Left lung (tissue), 10 donors: Measurements from ENCODE around the gene SLC41A1. TPM values are rescaled to one million over a fixed set of nuclear protein-coding genes. Genes with fewer than 3 reads are reported as not detected.

Source experiments
- ATAC-seq: fragments of 200-7000 bp; cut with Tn5 transposase; one replicate; pipeline ENCODE4 v1.9.1; 2020; ENCODE audit warnings: moderate library complexity
- DNase-seq, 4 donors: peaks; one replicate each; pipeline ENCODE4 v3.0.0-alpha.2; 2013 to 2020
- H3K27ac ChIP-seq, 2 donors: fragments of 200-600 bp; sonication (generic) in 1 of 2; one replicate each; pipeline versions ENCODE4 v1.5.0 to v1.8.0; 2020 to 2021
- H3K27me3 ChIP-seq, 2 donors: fragments of 200-600 bp; sonication (generic) in 1 of 2; one replicate each; pipeline versions ENCODE4 v1.5.0 to v1.8.0; 2020 to 2021
- H3K36me3 ChIP-seq, 2 donors: fragments of 200-600 bp; sonication (generic) in 1 of 2; one replicate each; pipeline versions ENCODE4 v1.5.0 to v1.8.0; 2020 to 2021
- H3K4me1 ChIP-seq, 2 donors: fragments of 200-600 bp; one replicate each; pipeline ENCODE4 v1.8.0; 2021
- H3K4me3 ChIP-seq, 2 donors: fragments of 200-600 bp; sonication (generic) in 1 of 2; one replicate each; pipeline versions ENCODE4 v1.5.0 to v1.8.0; 2020 to 2021; ENCODE audit warnings: mild to moderate bottlenecking in 1 of 2
- H3K9me3 ChIP-seq, 2 donors: fragments of 200-600 bp; sonication (generic) in 1 of 2; one replicate each; pipeline versions ENCODE4 v1.5.0 to v1.8.0; 2020 to 2021
- intact Hi-C, 2 donors: fragments of 100-400 bp; cut with DNase I; formaldehyde crosslinking; loops; one replicate each; pipeline versions ENCODE4 v1.11.2 to v1.14.2; 2022
- polyA plus RNA-seq, 6 donors: library from polyadenylated mRNA; unstranded; fragments of 120-200 nt; gene quantifications; one replicate each; pipeline ENCODE4 v1.2.1, GENCODE V29; 2013; ENCODE audit not compliant: insufficient read length in 6 of 6
- total RNA-seq, 2 donors: library from RNA; stranded (reverse); fragmentation: NEBNext Ultra II Directional; extraction: Animal tissue kit (Norgen Biotek cat#: 25700); gene quantifications; one replicate each; pipeline ENCODE4 v1.2.1, GENCODE V29; 2021
- TF ChIP-seq, protein P1 (sequence below), 2 donors: fragments of 200-600 bp; sonication (generic) in 1 of 2; IDR thresholded peaks; one replicate each; pipeline versions ENCODE4 v1.5.0 to v1.8.0; 2021; ENCODE audit warnings: antibody characterized with exemption in 2 of 2
- donor health status: DM: no; HTN: yes; CAD: no.
- donor health status: DM: no; HTN: no; CAD: no.

The SLC41A1 gene
- total and polyA plus RNA-seq, 8 donors: 29.4 to 46.8 (median 40.1) TPM

DNA sequence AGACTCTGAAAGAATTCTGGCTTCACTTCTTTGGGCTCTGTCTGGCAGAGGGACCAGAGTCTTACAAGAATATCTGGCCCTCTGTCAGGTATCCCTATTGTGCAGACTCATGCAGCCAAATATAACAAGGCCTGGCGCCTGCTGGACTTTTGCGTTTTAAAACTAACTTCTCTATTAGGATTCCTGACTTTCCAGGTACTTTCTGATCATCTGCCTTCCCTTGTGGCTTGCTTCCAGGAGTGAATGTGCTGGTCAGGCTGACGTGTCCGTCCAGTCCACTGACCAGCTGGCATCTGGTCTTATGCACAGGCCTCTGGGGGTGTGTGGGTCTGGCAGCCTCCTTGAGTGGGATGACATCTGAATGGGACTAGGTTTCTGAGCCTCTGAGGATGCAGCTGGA, 29.1 kb downstream of the SLC41A1 start:
- ATAC-seq: no peak
- H3K27me3 ChIP-seq: no peaks in the 10 kb centered on the region
- no peak overlapping the region for H3K27ac ChIP-seq
- intact Hi-C loops: no loop called here
- no peaks in the 10 kb centered on the region for H3K9me3 ChIP-seq
- H3K4me3 ChIP-seq: no peak overlapping the region
- no peak for DNase-seq
- TF ChIP-seq, protein P1, sequence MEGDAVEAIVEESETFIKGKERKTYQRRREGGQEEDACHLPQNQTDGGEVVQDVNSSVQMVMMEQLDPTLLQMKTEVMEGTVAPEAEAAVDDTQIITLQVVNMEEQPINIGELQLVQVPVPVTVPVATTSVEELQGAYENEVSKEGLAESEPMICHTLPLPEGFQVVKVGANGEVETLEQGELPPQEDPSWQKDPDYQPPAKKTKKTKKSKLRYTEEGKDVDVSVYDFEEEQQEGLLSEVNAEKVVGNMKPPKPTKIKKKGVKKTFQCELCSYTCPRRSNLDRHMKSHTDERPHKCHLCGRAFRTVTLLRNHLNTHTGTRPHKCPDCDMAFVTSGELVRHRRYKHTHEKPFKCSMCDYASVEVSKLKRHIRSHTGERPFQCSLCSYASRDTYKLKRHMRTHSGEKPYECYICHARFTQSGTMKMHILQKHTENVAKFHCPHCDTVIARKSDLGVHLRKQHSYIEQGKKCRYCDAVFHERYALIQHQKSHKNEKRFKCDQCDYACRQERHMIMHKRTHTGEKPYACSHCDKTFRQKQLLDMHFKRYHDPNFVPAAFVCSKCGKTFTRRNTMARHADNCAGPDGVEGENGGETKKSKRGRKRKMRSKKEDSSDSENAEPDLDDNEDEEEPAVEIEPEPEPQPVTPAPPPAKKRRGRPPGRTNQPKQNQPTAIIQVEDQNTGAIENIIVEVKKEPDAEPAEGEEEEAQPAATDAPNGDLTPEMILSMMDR (IDR thresholded peaks at IDR 0.05): no peak
- no peaks in the 10 kb centered on the region for H3K36me3 ChIP-seq
- no peaks in the 10 kb centered on the region for H3K4me1 ChIP-seq

DNA sequence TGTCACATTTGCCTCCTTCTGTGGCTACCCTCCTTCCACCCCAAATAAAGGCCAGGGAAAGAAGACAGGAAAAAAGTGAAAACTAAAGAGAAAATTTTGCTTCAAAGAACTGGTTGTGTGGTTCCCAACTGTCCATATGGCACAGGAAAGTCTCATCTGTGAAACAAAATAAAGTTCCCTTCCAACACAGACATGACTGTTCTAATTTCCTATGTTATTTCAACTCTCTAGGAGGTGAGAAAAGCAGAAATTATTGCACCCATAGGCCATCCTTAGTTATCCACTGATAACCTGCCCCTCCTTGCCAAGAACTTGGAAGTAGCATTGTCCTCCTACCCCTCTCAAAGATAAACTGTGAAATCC, 29.6 kb downstream of the SLC41A1 start:
- no peak for ATAC-seq

DNA sequence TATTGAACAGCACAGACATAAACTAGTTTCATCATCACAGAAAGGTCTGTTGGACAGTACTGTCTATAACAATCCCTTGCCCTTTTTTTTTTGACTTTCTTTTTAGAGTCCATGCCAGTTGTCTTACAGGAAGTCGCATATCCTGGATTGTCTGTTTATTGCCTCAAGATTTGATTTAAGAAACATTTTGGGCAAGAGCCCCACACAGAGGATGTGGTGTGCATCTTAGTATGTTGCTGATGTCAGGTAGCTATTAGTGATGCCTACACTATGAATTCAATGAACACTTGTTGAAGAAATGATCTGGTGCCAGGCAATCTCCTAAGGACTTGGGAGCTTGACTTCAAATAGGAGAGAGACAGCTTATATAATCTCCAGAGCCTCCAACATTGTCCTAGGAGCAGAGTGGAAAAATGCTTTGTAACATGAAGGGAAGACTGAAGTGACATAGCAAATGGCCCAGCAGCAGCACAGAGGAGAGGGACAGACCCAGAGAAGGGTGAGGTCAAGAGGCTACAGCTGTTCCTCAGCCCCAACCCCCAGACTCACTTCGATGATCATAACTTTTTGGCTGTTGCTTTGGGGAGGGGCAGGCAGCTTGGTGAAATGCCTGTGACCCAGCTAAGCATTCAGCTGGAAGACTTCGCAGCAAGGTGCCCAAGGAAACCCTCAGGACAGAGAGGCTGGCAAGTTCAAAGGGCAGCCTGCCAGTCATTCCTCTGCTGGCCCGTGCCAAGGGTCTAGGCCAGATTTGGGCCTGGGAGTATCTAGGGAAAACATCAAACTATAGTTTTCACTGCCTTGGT, 30.2 kb downstream of the SLC41A1 start:
- H3K27me3 ChIP-seq: no peaks in the 10 kb centered on the region
- H3K4me1 ChIP-seq: peaks cover 0 to 7% of the 10 kb centered on the region in 2 donors
- DNase-seq (no peak), ATAC-seq (no peak)
- TF ChIP-seq, protein P1 (IDR thresholded peaks at IDR 0.05): no peak
- H3K36me3 ChIP-seq: no peaks in the 10 kb centered on the region
- no peak overlapping the region for H3K27ac ChIP-seq
- no peak overlapping the region for H3K4me3 ChIP-seq
- intact Hi-C loops: no loop called here
- H3K9me3 ChIP-seq: no peaks in the 10 kb centered on the region

More for the DNA sequence above, 29.6 kb downstream of the SLC41A1 start:
- no peak for DNase-seq
- Histone ChIP-seq H3K4me1 (peaks cover 0 to 2% of the 10 kb centered on the region in 2 donors), H3K27me3 (no peaks in the 10 kb centered on the region), H3K4me3 (no peak overlapping the region), H3K27ac (no peak overlapping the region), H3K9me3 (no peaks in the 10 kb centered on the region), H3K36me3 (no peaks in the 10 kb centered on the region)
- intact Hi-C loops: no loop called here
- TF ChIP-seq, protein P1 (IDR thresholded peaks at IDR 0.05): no peak

- TF ChIP-seq, protein P1 (IDR thresholded peaks at IDR 0.05): no peak
- Histone ChIP-seq H3K4me3 (no peak overlapping the region), H3K27ac (no peak overlapping the region), H3K4me1 (peaks cover 0 to 17% of the 10 kb centered on the region in 2 donors), H3K9me3 (no peaks in the 10 kb centered on the region), H3K27me3 (no peaks in the 10 kb centered on the region), H3K36me3 (no peaks in the 10 kb centered on the region)
- DNase-seq (no peak), ATAC-seq (no peak)
- intact Hi-C loops: no loop called here
These were observed 32.7 kb downstream of the SLC41A1 start for GRCh38 chr1:205780335-205780734.

- Histone ChIP-seq H3K36me3 (no peaks in the 10 kb centered on the region), H3K27me3 (no peaks in the 10 kb centered on the region), H3K4me1 (peaks cover 0 to 24% of the 10 kb centered on the region in 2 donors), H3K27ac (no peak overlapping the region), H3K9me3 (no peaks in the 10 kb centered on the region), H3K4me3 (no peak overlapping the region)
- TF ChIP-seq, protein P1 (IDR thresholded peaks at IDR 0.05): no peak
- ATAC-seq: no peak
- no peak for DNase-seq
- intact Hi-C loops: no loop called here
These were observed 35.0 kb downstream of the SLC41A1 start for GRCh38 chr1:205777994-205778393.
